Stomach (tissue), 9 donors: ENCODE results near the gene CASKIN2. TPM values are rescaled to one million over a fixed set of nuclear protein-coding genes. Genes with fewer than 3 reads are reported as not detected.

Experiments
- DNase-seq, 2 donors: peaks; one replicate each; pipeline versions ENCODE4 v3.0.0 to v3.0.0-alpha.2; 2013 to 2019
- H3K27ac ChIP-seq, 5 donors: fragments of 200-600 bp in 4 of 5; sonication (generic) in 4 of 5; one replicate each; pipeline ENCODE4 v1.5.1; 2013 to 2019; ENCODE audit warnings: mild to moderate bottlenecking in 1 of 5, moderate library complexity in 1 of 5
- H3K27me3 ChIP-seq, 3 donors: fragments of 200-600 bp; sonication (generic); one replicate each; pipeline ENCODE4 v1.5.1; 2017 to 2019; ENCODE audit warnings: mixed run types in 1 of 3
- H3K36me3 ChIP-seq, 4 donors: fragments of 200-600 bp; sonication (generic); 1 replicate in 3 of 4; 2 replicates in 1 of 4; pipeline ENCODE4 v1.5.1; 2016 to 2019
- H3K4me1 ChIP-seq, 4 donors: fragments of 200-600 bp; sonication (generic); one replicate each; pipeline ENCODE4 v1.5.1; 2016 to 2019
- H3K4me3 ChIP-seq, 4 donors: fragments of 200-600 bp; sonication (generic) in 3 of 4; one replicate each; pipeline ENCODE4 v1.5.1; 2016 to 2019; ENCODE audit warnings: mild to moderate bottlenecking in 1 of 4
- H3K9me3 ChIP-seq, 4 donors: fragments of 200-600 bp; sonication (generic); one replicate each; pipeline ENCODE4 v1.5.1; 2016 to 2019
- EP300 ChIP-seq: sonication (generic); formaldehyde crosslinking; IDR thresholded peaks from one replicate; pipeline ENCODE4 v1.6.1; 2017; ENCODE audit warnings: antibody characterized with exemption
- POLR2A ChIP-seq, 4 donors: fragments of 450-650 bp; IDR thresholded peaks; one replicate each; pipeline ENCODE4 v1.6.1; 2016; ENCODE audit warnings: antibody characterized with exemption in 4 of 4, control low read depth in 2 of 4, mild to moderate bottlenecking in 1 of 4, moderate library complexity in 1 of 4
- POLR2AphosphoS5 ChIP-seq, 3 donors: sonication (generic); formaldehyde crosslinking; IDR thresholded peaks; one replicate each; pipeline ENCODE4 v1.6.1; 2016; ENCODE audit warnings: antibody characterized with exemption in 3 of 3
- WGBS, 5 donors: extraction: QIAGEN DNeasy Blood & Tissue Kit in 3 of 5; methylation state at CpG; one replicate each; pipeline versions ENCODE4 v1.1.5 to v1.1.7; 2013 to 2018; 5-methylcytosine and 5-hydroxymethylcytosine counted together
- intact Hi-C: fragments of 100-400 bp; cut with DNase I; formaldehyde crosslinking; loops from one replicate; pipeline ENCODE4 v1.15.1; 2023; ENCODE audit warnings: low total_unique reads
- polyA plus RNA-seq, 3 donors: library from polyadenylated mRNA; stranded (reverse); fragments of 200-250 nt; gene quantifications; one replicate each; pipeline ENCODE4 v1.2.3, GENCODE V29; 2013
- total RNA-seq, 5 donors: library from RNA; depleted of rRNA; stranded (reverse); fragments of >200 nt; gene quantifications; one replicate each; pipeline versions ENCODE4 v1.1.0 to v1.2.3, GENCODE V29; 2014 to 2016
- TF ChIP-seq, protein P1 (sequence below), 7 experiments: fragments of 450-650 bp in 4 of 7; fragments of 200-600 bp in 3 of 7; sonication (generic) in 3 of 7; IDR thresholded peaks; one replicate each; pipeline ENCODE4 v1.5.1; 2016 to 2019; ENCODE audit warnings: antibody characterized with exemption in 7 of 7, control low read depth in 2 of 7, mild to moderate bottlenecking in 1 of 7
- donor health status: healthy with polysubstance abuse.
- donor health status: Bipolar disorder and iron deficiency.
- donor health status: healthy.

Gene CASKIN2
- total and polyA plus RNA-seq, 8 donors, result 5.4 to 27.4 (median 12.1) TPM

DNA sequence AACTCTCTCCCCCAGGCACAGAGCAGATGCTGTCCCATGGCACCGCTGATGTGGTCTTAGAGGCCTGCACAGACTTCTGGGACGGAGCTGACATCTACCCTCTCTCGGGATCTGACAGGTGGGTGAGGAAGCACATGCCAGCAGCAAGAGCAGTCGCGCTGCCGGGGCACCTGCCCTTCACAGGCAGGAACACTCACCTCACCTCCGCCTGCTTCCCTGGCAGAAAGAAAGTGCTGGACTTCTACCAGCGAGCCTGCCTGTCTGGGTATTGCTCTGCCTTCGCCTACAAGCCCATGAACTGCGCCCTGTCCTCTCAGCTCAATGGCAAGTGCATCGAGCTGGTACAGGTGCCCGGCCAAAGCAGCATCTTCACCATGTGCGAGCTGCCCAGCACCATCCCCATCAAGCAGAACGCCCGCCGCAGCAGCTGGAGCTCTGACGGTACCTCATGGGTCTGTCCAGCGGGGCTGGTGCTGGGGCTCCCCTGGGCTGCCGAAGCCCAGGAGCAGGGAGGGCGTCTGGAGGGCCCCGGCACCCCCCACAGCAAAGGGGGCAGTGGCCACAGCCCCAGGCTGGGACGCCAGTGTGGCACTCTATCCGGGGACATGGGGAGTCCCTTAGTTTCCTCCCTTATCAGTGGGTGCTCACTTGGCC is 21.7 kb downstream of the CASKIN2 start:
- Histone ChIP-seq H3K36me3 (peaks cover 59 to 94% (median 93%) of the 10 kb centered on the region in 4 donors), H3K4me1 (peaks cover 11 to 28% (median 15%) of the 10 kb centered on the region in 4 donors), H3K27ac (no peak overlapping the region), H3K27me3 (no peaks in the 10 kb centered on the region), H3K4me3 (no peak overlapping the region), H3K9me3 (no peaks in the 10 kb centered on the region)
- 76 to 98% (median 97%) methylated on average over 5 to 23 of the region's 23 CpGs for WGBS, 5 donors
- intact Hi-C loops, result no loop called here
- no peak for TF ChIP-seq POLR2AphosphoS5 (IDR thresholded peaks at IDR 0.05)
- DNase-seq, result no peak

DNA sequence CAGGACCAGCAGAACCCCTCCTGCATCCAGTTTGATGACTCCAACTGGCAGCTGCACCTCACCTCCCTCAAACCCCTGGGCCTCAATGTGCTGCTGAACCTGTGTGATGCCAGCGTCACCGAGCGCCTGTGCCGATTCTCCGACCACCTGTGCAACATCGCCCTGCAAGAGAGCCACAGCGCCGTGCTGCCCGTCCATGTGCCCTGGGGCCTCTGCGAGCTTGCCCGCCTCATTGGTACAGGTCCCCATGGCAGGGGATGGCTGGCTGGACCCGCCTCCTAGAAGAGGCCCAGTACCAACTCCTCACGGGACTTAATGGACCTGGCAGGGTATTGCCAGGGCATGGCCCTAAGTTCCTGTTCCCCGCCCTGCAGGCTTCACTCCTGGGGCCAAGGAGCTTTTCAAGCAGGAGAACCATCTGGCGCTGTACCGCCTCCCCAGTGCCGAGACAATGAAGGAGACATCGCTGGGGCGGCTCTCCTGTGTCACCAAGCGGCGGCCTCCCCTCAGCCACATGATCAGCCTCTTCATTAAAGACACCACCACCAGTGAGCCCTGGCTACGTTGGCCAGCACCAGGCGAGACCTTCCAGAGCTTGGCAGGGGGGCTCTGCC is 22.7 kb downstream of the CASKIN2 start:
- intact Hi-C loops, result no loop called here
- Histone ChIP-seq H3K27ac (no peak overlapping the region), H3K4me3 (no peak overlapping the region), H3K4me1 (peaks cover 10 to 32% (median 18%) of the 10 kb centered on the region in 4 donors), H3K27me3 (no peaks in the 10 kb centered on the region), H3K36me3 (peaks cover 53 to 89% (median 83%) of the 10 kb centered on the region in 4 donors), H3K9me3 (no peaks in the 10 kb centered on the region)
- no peak for TF ChIP-seq POLR2A (IDR thresholded peaks at IDR 0.05)
- TF ChIP-seq, protein P1, sequence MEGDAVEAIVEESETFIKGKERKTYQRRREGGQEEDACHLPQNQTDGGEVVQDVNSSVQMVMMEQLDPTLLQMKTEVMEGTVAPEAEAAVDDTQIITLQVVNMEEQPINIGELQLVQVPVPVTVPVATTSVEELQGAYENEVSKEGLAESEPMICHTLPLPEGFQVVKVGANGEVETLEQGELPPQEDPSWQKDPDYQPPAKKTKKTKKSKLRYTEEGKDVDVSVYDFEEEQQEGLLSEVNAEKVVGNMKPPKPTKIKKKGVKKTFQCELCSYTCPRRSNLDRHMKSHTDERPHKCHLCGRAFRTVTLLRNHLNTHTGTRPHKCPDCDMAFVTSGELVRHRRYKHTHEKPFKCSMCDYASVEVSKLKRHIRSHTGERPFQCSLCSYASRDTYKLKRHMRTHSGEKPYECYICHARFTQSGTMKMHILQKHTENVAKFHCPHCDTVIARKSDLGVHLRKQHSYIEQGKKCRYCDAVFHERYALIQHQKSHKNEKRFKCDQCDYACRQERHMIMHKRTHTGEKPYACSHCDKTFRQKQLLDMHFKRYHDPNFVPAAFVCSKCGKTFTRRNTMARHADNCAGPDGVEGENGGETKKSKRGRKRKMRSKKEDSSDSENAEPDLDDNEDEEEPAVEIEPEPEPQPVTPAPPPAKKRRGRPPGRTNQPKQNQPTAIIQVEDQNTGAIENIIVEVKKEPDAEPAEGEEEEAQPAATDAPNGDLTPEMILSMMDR (IDR thresholded peaks at IDR 0.05), result no peak
- TF ChIP-seq EP300, result no peak
- 89 to 95% (median 95%) methylated on average over 13 to 23 of the region's 23 CpGs for WGBS, 5 donors
- no peak for DNase-seq

DNA sequence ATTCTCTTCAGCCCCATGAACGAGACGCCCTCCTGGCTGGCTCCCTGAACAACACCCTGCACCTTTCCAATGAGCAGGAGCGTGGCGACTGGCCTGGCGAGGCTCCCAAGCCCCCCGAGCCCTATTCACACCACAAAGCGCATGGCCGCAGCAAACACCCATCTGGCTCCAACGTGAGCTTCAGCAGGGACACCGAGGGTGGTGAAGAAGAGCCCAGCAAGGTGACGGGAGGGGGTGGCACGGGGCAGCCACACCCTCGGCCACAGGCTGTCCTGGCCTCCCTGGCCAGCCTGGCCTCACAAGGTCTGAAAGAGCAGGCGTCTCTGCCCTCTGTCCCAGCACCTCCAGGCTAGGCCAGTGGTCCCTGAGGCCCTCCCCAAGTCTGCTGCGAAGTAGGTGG is 23.7 kb downstream of the CASKIN2 start:
- Histone ChIP-seq H3K36me3 (peaks cover 49 to 80% (median 76%) of the 10 kb centered on the region in 4 donors), H3K9me3 (no peaks in the 10 kb centered on the region), H3K4me3 (no peak overlapping the region), H3K4me1 (peaks cover 11 to 42% (median 24%) of the 10 kb centered on the region in 4 donors), H3K27ac (no peak overlapping the region), H3K27me3 (no peaks in the 10 kb centered on the region)
- no peak for DNase-seq
- TF ChIP-seq EP300, result no peak
- TF ChIP-seq, protein P1 (IDR thresholded peaks at IDR 0.05), result no peak
- no peak for TF ChIP-seq POLR2AphosphoS5 (IDR thresholded peaks at IDR 0.05)
- TF ChIP-seq POLR2A (IDR thresholded peaks at IDR 0.05), result no peak
- WGBS, 5 donors, result 85 to 95% (median 90%) methylated on average over 13 to 15 of the region's 15 CpGs
- intact Hi-C loops, result no loop called here

DNA sequence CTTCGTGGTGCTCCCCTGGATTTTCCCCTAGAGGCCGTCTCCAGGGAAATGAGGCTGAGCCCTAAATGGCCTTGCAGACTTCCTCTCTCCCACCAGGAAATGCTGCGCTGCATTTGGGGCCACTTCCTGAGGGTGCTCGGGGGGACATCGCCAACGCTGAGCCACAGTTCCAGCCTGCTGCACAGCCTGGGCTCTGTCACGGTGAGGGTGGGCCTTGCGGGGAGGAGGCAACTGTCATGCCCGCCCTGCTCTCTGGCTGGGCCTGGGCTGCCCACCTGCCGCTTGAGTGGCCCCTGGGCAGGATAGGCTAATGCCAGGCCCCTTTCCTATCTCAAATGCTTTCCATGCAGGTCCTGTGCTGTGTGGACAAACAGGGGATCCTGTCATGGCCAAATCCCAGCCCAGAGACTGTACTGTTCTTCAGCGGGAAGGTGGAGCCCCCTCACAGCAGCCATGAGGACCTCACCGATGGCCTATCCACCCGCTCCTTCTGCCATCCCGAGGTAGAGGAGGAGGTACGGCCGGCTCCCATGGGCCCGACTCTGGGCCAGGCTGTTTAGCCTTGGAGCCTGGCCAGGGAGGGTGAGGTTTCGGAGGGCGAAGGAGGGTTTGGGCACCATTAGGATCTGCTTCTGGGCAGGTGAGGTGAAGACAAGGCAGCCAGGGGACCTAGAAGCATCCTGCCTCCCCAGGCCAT is 24.2 kb downstream of the CASKIN2 start:
- H3K9me3 ChIP-seq, result no peaks in the 10 kb centered on the region
- H3K27me3 ChIP-seq, result no peaks in the 10 kb centered on the region
- DNase-seq, result no peak
- H3K27ac ChIP-seq, result peak overlapping the region in 4 of 5 donors; percentile 63 to 73 (median 72)
- 78 to 86% (median 83%) methylated on average over 15 to 19 of the region's 19 CpGs for WGBS, 5 donors
- intact Hi-C loops, result no loop called here
- H3K4me1 ChIP-seq, result peaks cover 11 to 48% (median 30%) of the 10 kb centered on the region in 4 donors
- peaks cover 45 to 80% (median 76%) of the 10 kb centered on the region in 4 donors for H3K36me3 ChIP-seq
- TF ChIP-seq, protein P1 (IDR thresholded peaks at IDR 0.05), result no peak
- TF ChIP-seq EP300 (no peak), POLR2AphosphoS5 (IDR thresholded peaks at IDR 0.05) (no peak), POLR2A (IDR thresholded peaks at IDR 0.05) (no peak)
- H3K4me3 ChIP-seq, result no peak overlapping the region
